SH-SY5Y (cell line): ENCODE results near the gene CEMIP.

Experiments
- GATA2 ChIP-seq: IDR thresholded peaks from 2 replicates; pipeline ENCODE4 v1.6.1; 2011; ENCODE audit warnings: mild to moderate bottlenecking, low read depth, low read length
- GATA3 ChIP-seq: IDR thresholded peaks from 2 replicates; pipeline ENCODE4 v1.6.1; 2011; ENCODE audit warnings: low read depth, mild to moderate bottlenecking, low read length, moderate library complexity

DNA sequence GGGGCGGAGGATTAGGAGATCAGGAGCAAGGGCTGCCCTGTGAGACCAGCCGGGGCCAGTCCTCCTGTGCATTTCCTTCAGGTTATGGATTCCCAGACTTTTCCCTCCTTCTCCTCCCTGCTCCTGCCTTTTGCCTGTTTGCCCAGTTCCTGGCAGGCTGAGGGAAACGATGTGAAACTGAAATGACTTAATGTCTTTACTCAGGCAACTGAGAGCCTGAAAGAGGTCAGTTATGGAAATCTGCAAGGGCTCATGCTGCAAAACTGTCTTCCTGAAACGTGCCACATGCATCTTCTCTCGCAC is 153.3 kb downstream of the CEMIP start:
- TF ChIP-seq GATA2: no peak
- TF ChIP-seq GATA3: no peak
